Vagina (tissue), 2 donors: ENCODE measurements around the gene JPH3. TPM values are rescaled to one million over a fixed set of nuclear protein-coding genes. Genes with fewer than 3 reads are reported as not detected.

ENCODE experiments used
- DNase-seq, 2 donors: peaks; one replicate each; pipeline ENCODE4 v3.0.0-alpha.2; 2017; ENCODE audit errors: extremely low spot score in 2 of 2
- H3K27ac ChIP-seq: fragments of 200-600 bp; sonication (generic); one replicate; pipeline ENCODE4 v1.5.1; 2019
- H3K27me3 ChIP-seq: fragments of 200-600 bp; sonication (generic); one replicate; pipeline ENCODE4 v1.5.1; 2019
- H3K36me3 ChIP-seq, 2 donors: fragments of 200-600 bp; sonication (generic); one replicate each; pipeline ENCODE4 v1.5.1; 2017 to 2019
- H3K4me1 ChIP-seq: fragments of 200-600 bp; sonication (generic); one replicate; pipeline ENCODE4 v1.5.1; 2019
- H3K4me3 ChIP-seq, 2 donors: fragments of 200-600 bp; sonication (generic); 1 replicate in 1 of 2; 2 replicates in 1 of 2; pipeline ENCODE4 v1.5.1; 2016 to 2019
- H3K9me3 ChIP-seq: fragments of 200-600 bp; sonication (generic); one replicate; pipeline ENCODE4 v1.5.1; 2019
- POLR2A ChIP-seq, 2 donors: fragments of 450-650 bp; IDR thresholded peaks; one replicate each; pipeline ENCODE4 v1.6.1; 2017; ENCODE audit warnings: antibody characterized with exemption in 2 of 2, mild to moderate bottlenecking in 2 of 2, moderate library complexity in 2 of 2
- POLR2AphosphoS5 ChIP-seq, 2 donors: sonication (generic); formaldehyde crosslinking; IDR thresholded peaks; one replicate each; pipeline ENCODE4 v1.9.0; 2017; ENCODE audit warnings: antibody characterized with exemption in 2 of 2, mild to moderate bottlenecking in 2 of 2, low read depth in 1 of 2; ENCODE audit not compliant: insufficient read depth in 1 of 2
- intact Hi-C: fragments of 100-400 bp; cut with DNase I; formaldehyde crosslinking; loops from one replicate; pipeline ENCODE4 v1.15.1; 2023
- total RNA-seq: library from RNA; depleted of rRNA; stranded (reverse); fragments of >200 nt; gene quantifications from one replicate; pipeline ENCODE4 v1.2.3, GENCODE V29; 2016
- TF ChIP-seq, protein P1 (sequence below), 3 experiments: fragments of 450-650 bp in 2 of 3; fragments of 200-600 bp in 1 of 3; sonication (generic) in 1 of 3; IDR thresholded peaks; one replicate each; pipeline ENCODE4 v1.5.1; 2017 to 2019; ENCODE audit warnings: antibody characterized with exemption in 3 of 3, mild to moderate bottlenecking in 2 of 3, moderate library complexity in 2 of 3

The JPH3 gene
- total RNA-seq, 1 donor from 2014 or later: 2.0 TPM

DNA sequence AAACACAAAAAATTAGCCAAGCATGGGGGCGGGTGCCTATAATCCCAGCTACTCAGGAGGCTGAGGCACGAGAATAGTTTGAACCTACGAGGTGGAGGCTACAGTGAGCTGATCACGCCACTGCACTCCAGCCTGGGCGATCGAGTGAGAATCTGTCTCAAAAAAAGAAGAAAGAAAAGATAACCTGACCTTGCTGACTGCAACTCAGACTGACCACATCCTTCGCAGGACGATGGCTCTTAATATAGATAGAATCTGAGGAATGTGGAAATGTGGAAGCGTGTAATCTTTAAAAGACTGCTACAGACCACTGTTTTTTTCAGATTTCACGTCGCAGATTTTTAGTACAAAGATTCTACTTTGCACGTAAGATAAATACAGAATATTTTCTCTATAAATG, 125.7 kb downstream of the JPH3 start:
- Histone ChIP-seq H3K9me3 (no peaks in the 10 kb centered on the region), H3K36me3 (peaks cover 0 to 22% of the 10 kb centered on the region in 2 donors), H3K4me1 (no peaks in the 10 kb centered on the region), H3K4me3 (no peak overlapping the region), H3K27me3 (no peaks in the 10 kb centered on the region), H3K27ac (no peak overlapping the region)
- TF ChIP-seq POLR2AphosphoS5 (IDR thresholded peaks at IDR 0.05; ENCODE audit: insufficient read depth in 1 of 2, low read depth in 1 of 2): no peak
- TF ChIP-seq, protein P1, sequence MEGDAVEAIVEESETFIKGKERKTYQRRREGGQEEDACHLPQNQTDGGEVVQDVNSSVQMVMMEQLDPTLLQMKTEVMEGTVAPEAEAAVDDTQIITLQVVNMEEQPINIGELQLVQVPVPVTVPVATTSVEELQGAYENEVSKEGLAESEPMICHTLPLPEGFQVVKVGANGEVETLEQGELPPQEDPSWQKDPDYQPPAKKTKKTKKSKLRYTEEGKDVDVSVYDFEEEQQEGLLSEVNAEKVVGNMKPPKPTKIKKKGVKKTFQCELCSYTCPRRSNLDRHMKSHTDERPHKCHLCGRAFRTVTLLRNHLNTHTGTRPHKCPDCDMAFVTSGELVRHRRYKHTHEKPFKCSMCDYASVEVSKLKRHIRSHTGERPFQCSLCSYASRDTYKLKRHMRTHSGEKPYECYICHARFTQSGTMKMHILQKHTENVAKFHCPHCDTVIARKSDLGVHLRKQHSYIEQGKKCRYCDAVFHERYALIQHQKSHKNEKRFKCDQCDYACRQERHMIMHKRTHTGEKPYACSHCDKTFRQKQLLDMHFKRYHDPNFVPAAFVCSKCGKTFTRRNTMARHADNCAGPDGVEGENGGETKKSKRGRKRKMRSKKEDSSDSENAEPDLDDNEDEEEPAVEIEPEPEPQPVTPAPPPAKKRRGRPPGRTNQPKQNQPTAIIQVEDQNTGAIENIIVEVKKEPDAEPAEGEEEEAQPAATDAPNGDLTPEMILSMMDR (IDR thresholded peaks at IDR 0.05): no peak
- TF ChIP-seq POLR2A (IDR thresholded peaks at IDR 0.05): no peak
- no peak for DNase-seq
- intact Hi-C loops: no loop called here

DNA sequence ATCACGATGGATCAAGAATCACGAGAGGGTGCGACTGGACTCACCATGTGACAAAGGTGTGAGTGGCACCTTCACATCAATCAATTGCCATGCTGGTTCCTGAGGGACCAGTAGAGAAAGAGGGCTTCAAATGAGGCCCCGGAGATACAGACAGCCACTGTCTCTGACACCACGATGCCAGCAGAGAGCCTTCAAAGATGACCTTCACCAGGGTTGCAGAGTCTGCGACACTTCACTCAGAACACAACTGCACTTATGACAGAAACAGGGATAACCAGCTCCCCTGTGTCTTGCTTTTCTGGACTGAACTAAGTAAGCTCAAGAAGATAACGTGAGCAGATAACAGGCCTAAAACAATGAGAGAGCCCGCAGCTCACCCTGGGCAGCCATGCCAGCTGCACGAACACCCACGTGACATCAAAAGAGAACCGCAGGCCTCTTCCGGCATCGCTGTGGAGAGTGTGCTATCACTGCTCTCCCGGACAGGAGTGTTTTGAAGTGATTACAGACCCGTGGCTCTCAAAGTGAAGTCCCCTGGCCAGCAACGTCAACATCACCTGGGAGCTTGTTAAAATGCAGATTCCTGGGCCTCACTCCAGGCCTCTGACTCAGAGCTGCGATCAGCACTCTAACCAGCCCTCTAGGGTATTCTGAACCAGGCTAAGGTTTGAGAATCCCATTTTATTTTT, 127.1 kb downstream of the JPH3 start:
- no peak overlapping the region for H3K4me3 ChIP-seq
- no peak for DNase-seq
- H3K27ac ChIP-seq: no peak overlapping the region
- TF ChIP-seq POLR2AphosphoS5 (IDR thresholded peaks at IDR 0.05; ENCODE audit: insufficient read depth in 1 of 2, low read depth in 1 of 2): no peak
- TF ChIP-seq, protein P1 (IDR thresholded peaks at IDR 0.05): no peak
- no peak for TF ChIP-seq POLR2A (IDR thresholded peaks at IDR 0.05)
- H3K27me3 ChIP-seq: no peaks in the 10 kb centered on the region
- no peaks in the 10 kb centered on the region for H3K4me1 ChIP-seq
- peaks cover 0 to 22% of the 10 kb centered on the region in 2 donors for H3K36me3 ChIP-seq
- intact Hi-C loops: no loop called here
- H3K9me3 ChIP-seq: no peaks in the 10 kb centered on the region

DNA sequence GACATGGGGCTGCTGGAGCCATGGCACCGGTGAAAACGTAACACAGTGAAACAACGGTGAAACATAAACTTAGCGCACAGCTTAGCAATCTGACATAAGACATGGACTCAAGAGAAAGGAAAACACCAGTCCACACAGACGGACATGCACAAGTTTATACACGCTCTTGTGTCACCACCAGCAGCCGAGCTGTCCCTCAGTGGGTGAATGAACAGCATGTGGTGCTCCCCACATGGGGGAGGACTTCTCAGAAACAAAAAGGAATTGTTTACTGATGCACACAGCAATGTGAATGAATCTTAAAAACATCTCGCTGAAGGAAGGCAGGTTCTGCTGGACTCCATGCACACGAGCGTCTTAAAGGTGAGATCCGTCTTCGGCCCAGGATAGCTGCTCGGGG, 129.3 kb downstream of the JPH3 start:
- Histone ChIP-seq H3K4me3 (no peak overlapping the region), H3K27ac (no peak overlapping the region), H3K4me1 (no peaks in the 10 kb centered on the region), H3K9me3 (no peaks in the 10 kb centered on the region), H3K27me3 (no peaks in the 10 kb centered on the region), H3K36me3 (peaks cover 0 to 29% of the 10 kb centered on the region in 2 donors)
- intact Hi-C loops: no loop called here
- TF ChIP-seq POLR2AphosphoS5 (IDR thresholded peaks at IDR 0.05; ENCODE audit: insufficient read depth in 1 of 2, low read depth in 1 of 2): no peak
- TF ChIP-seq, protein P1 (IDR thresholded peaks at IDR 0.05): no peak
- TF ChIP-seq POLR2A (IDR thresholded peaks at IDR 0.05): no peak
- DNase-seq: no peak

DNA sequence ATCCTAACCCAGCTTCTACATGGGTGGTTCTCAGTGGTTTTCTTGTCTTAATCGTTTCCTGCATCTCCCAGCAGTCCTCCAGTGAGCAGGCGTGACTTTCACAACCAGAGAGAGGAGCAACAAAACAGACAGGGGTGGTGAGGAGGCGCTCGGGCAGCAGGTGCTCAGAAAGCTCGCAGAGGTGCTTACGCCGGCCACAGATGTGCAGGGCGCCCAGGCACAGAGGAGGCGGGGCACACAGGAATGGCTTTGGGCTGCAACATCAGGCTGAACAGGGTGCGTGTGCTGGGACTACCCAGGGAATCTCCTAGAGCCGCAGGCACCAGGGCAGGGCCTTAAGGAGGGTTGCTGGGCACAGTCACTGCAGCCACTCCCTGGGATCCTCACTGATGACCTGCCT, 130.9 kb downstream of the JPH3 start:
- H3K9me3 ChIP-seq: no peaks in the 10 kb centered on the region
- no peak overlapping the region for H3K4me3 ChIP-seq
- no peak overlapping the region for H3K27ac ChIP-seq
- peaks cover 0 to 16% of the 10 kb centered on the region in 2 donors for H3K36me3 ChIP-seq
- no peaks in the 10 kb centered on the region for H3K4me1 ChIP-seq
- no peaks in the 10 kb centered on the region for H3K27me3 ChIP-seq
- intact Hi-C loops: no loop called here
- DNase-seq: no peak
- no peak for TF ChIP-seq POLR2AphosphoS5 (IDR thresholded peaks at IDR 0.05; ENCODE audit: insufficient read depth in 1 of 2, low read depth in 1 of 2)
- TF ChIP-seq, protein P1 (IDR thresholded peaks at IDR 0.05): no peak
- TF ChIP-seq POLR2A (IDR thresholded peaks at IDR 0.05): no peak

DNA sequence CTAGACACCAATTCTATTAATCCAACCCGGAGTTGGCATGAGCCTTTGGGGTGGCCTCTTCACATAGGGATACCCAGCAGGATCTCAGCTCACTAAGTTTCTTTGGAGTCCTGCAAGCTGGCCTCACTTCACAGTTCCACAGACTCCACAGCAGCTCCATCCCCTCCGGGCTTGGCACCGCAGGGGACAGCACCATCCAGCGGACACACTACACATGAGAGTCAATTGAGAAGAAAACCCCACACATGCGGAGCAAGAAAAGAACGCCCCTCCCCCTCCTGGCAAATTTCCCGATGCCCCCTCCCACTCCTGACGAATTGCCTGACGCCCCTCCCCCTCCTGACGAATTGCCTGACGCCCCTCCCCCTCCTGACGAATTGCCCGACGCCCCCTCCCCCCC, 132.3 kb downstream of the JPH3 start:
- Histone ChIP-seq H3K27ac (no peak overlapping the region), H3K4me1 (no peaks in the 10 kb centered on the region), H3K36me3 (peaks cover 0 to 9% of the 10 kb centered on the region in 2 donors), H3K4me3 (no peak overlapping the region), H3K9me3 (no peaks in the 10 kb centered on the region), H3K27me3 (no peaks in the 10 kb centered on the region)
- DNase-seq: no peak
- intact Hi-C loops: no loop called here
- TF ChIP-seq POLR2AphosphoS5 (IDR thresholded peaks at IDR 0.05; ENCODE audit: insufficient read depth in 1 of 2, low read depth in 1 of 2): no peak
- TF ChIP-seq, protein P1 (IDR thresholded peaks at IDR 0.05): no peak
- no peak for TF ChIP-seq POLR2A (IDR thresholded peaks at IDR 0.05)
